Ramos (cell line): ENCODE data around the gene CDC42BPA.

Experiments
- in situ Hi-C: fragments of 300-500 bp; cut with MboI; formaldehyde crosslinking; loops from one replicate; pipeline ENCODE4 v1.14.3; 2022; ENCODE audit warnings: low sequenced_read_pairs; ENCODE audit not compliant: unreplicated experiment

Gene CDC42BPA

GRCh38 chr1:226976276-226976977, 341.9 kb downstream of the CDC42BPA start:
- in situ Hi-C loops: no loop called here

- in situ Hi-C loops: no loop called here
These were observed 342.7 kb downstream of the CDC42BPA start for GRCh38 chr1:226975259-226976250.

GRCh38 chr1:226974544-226975258, 343.6 kb downstream of the CDC42BPA start:
- in situ Hi-C loops: no loop called here

GRCh38 chr1:226973898-226974543, 344.3 kb downstream of the CDC42BPA start:
- in situ Hi-C loops: no loop called here

- in situ Hi-C loops: no loop called here
These were observed 344.9 kb downstream of the CDC42BPA start for GRCh38 chr1:226973371-226973897.

- in situ Hi-C loops: no loop called here
These were observed 345.4 kb downstream of the CDC42BPA start for GRCh38 chr1:226972931-226973330.

GRCh38 chr1:226971765-226972164, 346.5 kb downstream of the CDC42BPA start:
- in situ Hi-C loops: no loop called here

- in situ Hi-C loops: no loop called here
These were observed 350.6 kb downstream of the CDC42BPA start for GRCh38 chr1:226967665-226968064.

- in situ Hi-C loops: no loop called here
These were observed 351.6 kb downstream of the CDC42BPA start for GRCh38 chr1:226966683-226967082.

GRCh38 chr1:226965581-226966440, 352.5 kb downstream of the CDC42BPA start:
- in situ Hi-C loops: no loop called here

- in situ Hi-C loops: no loop called here
These were observed 353.4 kb downstream of the CDC42BPA start for GRCh38 chr1:226964611-226965486.

GRCh38 chr1:226964068-226964425, 354.2 kb downstream of the CDC42BPA start:
- in situ Hi-C loops: no loop called here

- in situ Hi-C loops: no loop called here
These were observed 355.6 kb downstream of the CDC42BPA start for GRCh38 chr1:226962421-226963391.

GRCh38 chr1:226960944-226961765, 357.1 kb downstream of the CDC42BPA start:
- in situ Hi-C loops: no loop called here

GRCh38 chr1:226960256-226960655, 358.0 kb downstream of the CDC42BPA start:
- in situ Hi-C loops: no loop called here

GRCh38 chr1:226958300-226958699, 360.0 kb downstream of the CDC42BPA start:
- in situ Hi-C loops: no loop called here
